AG10803 (cell line): ENCODE data around the gene ZNF451.
A peak's percentile ranks its signal among the peaks of the same experiment; 100 is the strongest.

ENCODE experiments used
- DNase-seq: peaks from one replicate; pipeline ENCODE4 v3.0.0; 2010; ENCODE audit warnings: low read depth
- H3K4me3 ChIP-seq: 2 replicates; pipeline ENCODE4 v1.5.1; 2011; ENCODE audit warnings: mild to moderate bottlenecking, low read length, control low read depth
- TF ChIP-seq, protein P1 (sequence below): conservative IDR thresholded peaks from 2 replicates; pipeline ENCODE4 v1.5.1; 2011; ENCODE audit warnings: mild to moderate bottlenecking, low read length, control low read depth, inconsistent platforms

ZNF451 gene

DNA sequence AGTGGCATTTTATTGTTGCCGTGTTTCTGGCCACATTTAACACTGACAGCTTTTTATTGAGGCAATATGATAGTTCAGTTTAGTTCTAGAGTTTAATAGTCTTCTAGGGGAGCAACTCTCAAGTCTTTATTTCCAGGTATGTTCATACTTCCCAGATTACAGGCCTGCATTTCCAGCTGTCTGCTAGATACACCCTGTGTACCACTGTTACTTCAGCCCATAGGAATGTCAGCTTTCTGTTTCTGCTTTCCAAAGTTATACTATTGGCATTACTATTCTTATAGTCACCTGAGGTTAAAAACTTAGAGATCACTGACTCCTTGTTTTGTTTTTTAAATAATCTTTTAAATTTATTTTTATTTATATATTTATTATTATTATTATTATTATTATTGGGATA, 7.6 kb downstream of the ZNF451 start:
- TF ChIP-seq, protein P1, sequence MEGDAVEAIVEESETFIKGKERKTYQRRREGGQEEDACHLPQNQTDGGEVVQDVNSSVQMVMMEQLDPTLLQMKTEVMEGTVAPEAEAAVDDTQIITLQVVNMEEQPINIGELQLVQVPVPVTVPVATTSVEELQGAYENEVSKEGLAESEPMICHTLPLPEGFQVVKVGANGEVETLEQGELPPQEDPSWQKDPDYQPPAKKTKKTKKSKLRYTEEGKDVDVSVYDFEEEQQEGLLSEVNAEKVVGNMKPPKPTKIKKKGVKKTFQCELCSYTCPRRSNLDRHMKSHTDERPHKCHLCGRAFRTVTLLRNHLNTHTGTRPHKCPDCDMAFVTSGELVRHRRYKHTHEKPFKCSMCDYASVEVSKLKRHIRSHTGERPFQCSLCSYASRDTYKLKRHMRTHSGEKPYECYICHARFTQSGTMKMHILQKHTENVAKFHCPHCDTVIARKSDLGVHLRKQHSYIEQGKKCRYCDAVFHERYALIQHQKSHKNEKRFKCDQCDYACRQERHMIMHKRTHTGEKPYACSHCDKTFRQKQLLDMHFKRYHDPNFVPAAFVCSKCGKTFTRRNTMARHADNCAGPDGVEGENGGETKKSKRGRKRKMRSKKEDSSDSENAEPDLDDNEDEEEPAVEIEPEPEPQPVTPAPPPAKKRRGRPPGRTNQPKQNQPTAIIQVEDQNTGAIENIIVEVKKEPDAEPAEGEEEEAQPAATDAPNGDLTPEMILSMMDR: no peak
- peak; percentile 41 for DNase-seq
- H3K4me3 ChIP-seq: no peak overlapping the region

DNA sequence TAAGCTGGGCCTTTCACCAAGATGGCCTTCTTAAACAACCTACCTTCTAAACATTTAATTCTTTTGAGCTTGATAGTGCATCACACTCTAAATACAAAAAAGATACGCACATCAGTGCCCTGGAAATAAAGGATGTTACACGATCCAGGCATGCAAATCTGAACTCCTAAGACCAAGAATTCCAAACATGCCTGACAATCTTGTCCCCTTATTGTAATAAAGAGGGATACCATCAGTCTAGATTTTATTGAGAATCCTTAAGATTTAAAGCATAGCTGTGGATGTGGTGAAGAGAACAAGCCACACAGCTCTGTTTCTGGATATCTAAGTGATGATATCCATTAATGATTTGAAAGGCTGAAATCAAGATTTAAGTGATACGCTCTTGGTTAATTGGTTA, 13.0 kb downstream of the ZNF451 start:
- H3K4me3 ChIP-seq: no peak overlapping the region
- peak; percentile 15 for DNase-seq
- TF ChIP-seq, protein P1: no peak

GRCh38 chr6:57104336-57104735, 14.3 kb downstream of the ZNF451 start:
- TF ChIP-seq, protein P1: no peak
- DNase-seq: no peak
- no peak overlapping the region for H3K4me3 ChIP-seq

DNA sequence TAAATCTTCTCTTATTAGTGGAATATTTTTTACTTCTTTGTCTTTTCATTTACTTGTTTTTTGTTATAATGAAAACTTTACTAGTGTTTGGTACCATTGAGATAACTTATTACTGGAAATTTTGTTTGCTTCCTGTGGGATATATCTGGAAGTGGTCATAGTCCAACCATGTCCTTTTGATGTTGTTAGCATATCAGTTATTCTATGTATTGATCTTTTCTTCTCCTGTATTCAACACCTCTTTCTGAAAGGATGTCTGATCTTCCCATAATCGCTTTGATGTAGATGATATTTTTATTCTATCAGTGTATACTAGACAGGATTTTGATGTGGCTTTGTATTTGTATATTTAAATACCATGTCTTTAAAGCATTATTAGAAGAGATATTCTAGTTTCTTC, 17.0 kb downstream of the ZNF451 start:
- TF ChIP-seq, protein P1: no peak
- no peak for DNase-seq
- H3K4me3 ChIP-seq: no peak overlapping the region

DNA sequence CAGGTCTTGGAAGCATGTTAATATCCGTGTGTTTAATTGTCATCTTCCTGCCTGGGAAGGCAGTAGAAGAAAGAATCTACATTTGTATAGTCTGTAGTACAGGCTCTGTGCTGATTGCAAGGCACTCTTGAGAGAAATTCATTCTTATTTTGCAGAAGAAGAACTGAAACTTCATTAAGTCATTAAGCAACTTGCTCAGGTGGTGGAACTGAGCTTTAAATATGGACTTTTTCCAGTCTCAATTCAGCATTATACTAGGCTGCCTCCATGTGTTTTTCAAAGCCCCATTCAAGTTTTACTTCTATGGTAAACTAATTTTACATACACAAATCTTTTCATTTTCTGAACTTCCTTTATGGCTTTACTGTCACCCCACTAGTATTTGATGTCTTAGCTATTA, 18.7 kb downstream of the ZNF451 start:
- TF ChIP-seq, protein P1: no peak
- no peak overlapping the region for H3K4me3 ChIP-seq
- DNase-seq: no peak

DNA sequence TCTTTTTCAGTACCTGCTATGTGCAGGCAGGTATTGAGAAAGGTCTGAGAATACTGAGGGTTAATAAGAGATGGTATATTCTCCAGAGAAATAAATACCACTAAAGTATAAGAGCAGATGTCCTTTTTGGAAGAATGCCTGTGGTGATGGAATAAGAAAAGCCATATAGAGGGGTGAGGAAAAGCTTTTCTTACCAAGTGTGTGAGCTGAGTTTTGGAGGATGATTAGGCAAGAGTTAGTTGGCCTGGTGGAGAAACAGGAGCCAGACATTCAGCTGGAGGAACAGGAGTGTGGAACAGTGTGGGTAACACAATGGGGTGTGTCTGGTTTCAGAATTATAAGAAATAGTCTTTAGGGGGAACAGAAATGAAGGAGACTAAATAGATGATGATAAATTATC, 19.9 kb downstream of the ZNF451 start:
- TF ChIP-seq, protein P1: no peak
- no peak overlapping the region for H3K4me3 ChIP-seq
- DNase-seq: peak; percentile 56

GRCh38 chr6:57113105-57113504, 23.1 kb downstream of the ZNF451 start:
- no peak for DNase-seq
- TF ChIP-seq, protein P1: no peak
- no peak overlapping the region for H3K4me3 ChIP-seq
